HG02870 (cell line): ENCODE results near the gene ANGPTL8.

Experiments used
- ATAC-seq: cut with Tn5 transposase; IDR thresholded peaks from one replicate; pipeline ENCODE4 v1.9.1; 2021; ENCODE audit warnings: mild to moderate bottlenecking, moderate library complexity; ENCODE audit not compliant: unreplicated experiment

The ANGPTL8 gene

GRCh38 chr19:11288349-11288748, 48.9 kb downstream of the ANGPTL8 start:
- ATAC-seq: no peak

GRCh38 chr19:11290256-11290655, 50.8 kb downstream of the ANGPTL8 start:
- ATAC-seq: no peak

DNA sequence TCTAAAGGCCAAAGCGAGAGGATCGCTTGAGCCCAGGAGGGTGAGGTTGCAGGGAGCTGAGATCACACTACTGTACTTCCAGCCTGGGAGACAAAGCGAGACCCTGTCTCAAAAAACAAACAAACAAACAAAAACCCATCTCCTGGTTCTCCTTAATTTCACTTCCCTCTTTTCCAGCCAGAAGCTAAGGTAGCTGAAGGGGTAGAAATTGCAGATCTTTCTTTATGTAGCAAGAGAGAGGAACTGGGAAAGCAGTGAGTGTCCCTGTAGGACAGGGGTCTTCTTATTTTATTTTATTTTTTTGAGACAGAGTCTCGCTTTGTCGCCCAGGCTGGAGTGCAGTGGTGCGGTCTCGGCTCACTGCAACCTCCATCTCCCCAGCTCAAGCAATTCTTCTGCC, 52.0 kb downstream of the ANGPTL8 start:
- no peak for ATAC-seq
